Neural cell (in vitro differentiated cells): ENCODE measurements around the gene GLT1D1.

Experiments used
- EP300 ChIP-seq: fragments of 450-650 bp; conservative IDR thresholded peaks from 2 replicates; pipeline ENCODE4 v1.6.1; 2014; ENCODE audit warnings: antibody characterized with exemption, mild to moderate bottlenecking, moderate library complexity; ENCODE audit not compliant: poor library complexity, severe bottlenecking
- RAD21 ChIP-seq: fragments of 450-650 bp; conservative IDR thresholded peaks from 2 replicates; pipeline ENCODE4 v1.6.1; 2014; ENCODE audit warnings: antibody characterized with exemption, mild to moderate bottlenecking, moderate library complexity
- TF ChIP-seq, protein P1 (sequence below): fragments of 450-650 bp; IDR thresholded peaks from 2 replicates; pipeline ENCODE4 v1.5.1; 2014; ENCODE audit warnings: antibody characterized with exemption, mild to moderate bottlenecking, moderate library complexity; ENCODE audit not compliant: poor library complexity, severe bottlenecking
- TF ChIP-seq, protein P2 (sequence below): IDR thresholded peaks from 2 replicates; pipeline ENCODE4 v1.6.1; 2012; ENCODE audit warnings: borderline replicate concordance

DNA sequence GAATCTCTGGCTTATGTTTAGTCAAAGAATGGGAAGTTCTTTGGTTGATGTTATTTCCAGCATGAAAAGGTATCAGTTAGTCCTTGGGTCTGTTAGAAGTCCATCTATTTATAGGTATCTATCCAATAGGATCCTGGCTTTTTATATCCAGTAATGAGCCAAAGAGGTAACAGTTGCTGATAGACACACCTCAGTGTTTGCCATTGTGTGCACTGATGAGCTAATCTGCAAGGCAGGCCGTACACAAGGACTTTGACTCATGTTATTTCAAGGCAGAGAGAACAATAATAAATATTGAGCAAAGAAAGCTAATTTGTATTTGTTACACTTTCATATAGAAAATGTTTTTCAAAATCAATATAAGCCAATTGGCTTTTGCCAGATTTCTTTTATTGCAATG lies 56.4 kb downstream of the GLT1D1 start:
- TF ChIP-seq, protein P1, sequence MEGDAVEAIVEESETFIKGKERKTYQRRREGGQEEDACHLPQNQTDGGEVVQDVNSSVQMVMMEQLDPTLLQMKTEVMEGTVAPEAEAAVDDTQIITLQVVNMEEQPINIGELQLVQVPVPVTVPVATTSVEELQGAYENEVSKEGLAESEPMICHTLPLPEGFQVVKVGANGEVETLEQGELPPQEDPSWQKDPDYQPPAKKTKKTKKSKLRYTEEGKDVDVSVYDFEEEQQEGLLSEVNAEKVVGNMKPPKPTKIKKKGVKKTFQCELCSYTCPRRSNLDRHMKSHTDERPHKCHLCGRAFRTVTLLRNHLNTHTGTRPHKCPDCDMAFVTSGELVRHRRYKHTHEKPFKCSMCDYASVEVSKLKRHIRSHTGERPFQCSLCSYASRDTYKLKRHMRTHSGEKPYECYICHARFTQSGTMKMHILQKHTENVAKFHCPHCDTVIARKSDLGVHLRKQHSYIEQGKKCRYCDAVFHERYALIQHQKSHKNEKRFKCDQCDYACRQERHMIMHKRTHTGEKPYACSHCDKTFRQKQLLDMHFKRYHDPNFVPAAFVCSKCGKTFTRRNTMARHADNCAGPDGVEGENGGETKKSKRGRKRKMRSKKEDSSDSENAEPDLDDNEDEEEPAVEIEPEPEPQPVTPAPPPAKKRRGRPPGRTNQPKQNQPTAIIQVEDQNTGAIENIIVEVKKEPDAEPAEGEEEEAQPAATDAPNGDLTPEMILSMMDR, result no peak
- TF ChIP-seq RAD21, result no peak
- TF ChIP-seq, protein P2, sequence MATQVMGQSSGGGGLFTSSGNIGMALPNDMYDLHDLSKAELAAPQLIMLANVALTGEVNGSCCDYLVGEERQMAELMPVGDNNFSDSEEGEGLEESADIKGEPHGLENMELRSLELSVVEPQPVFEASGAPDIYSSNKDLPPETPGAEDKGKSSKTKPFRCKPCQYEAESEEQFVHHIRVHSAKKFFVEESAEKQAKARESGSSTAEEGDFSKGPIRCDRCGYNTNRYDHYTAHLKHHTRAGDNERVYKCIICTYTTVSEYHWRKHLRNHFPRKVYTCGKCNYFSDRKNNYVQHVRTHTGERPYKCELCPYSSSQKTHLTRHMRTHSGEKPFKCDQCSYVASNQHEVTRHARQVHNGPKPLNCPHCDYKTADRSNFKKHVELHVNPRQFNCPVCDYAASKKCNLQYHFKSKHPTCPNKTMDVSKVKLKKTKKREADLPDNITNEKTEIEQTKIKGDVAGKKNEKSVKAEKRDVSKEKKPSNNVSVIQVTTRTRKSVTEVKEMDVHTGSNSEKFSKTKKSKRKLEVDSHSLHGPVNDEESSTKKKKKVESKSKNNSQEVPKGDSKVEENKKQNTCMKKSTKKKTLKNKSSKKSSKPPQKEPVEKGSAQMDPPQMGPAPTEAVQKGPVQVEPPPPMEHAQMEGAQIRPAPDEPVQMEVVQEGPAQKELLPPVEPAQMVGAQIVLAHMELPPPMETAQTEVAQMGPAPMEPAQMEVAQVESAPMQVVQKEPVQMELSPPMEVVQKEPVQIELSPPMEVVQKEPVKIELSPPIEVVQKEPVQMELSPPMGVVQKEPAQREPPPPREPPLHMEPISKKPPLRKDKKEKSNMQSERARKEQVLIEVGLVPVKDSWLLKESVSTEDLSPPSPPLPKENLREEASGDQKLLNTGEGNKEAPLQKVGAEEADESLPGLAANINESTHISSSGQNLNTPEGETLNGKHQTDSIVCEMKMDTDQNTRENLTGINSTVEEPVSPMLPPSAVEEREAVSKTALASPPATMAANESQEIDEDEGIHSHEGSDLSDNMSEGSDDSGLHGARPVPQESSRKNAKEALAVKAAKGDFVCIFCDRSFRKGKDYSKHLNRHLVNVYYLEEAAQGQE, result no peak
- TF ChIP-seq EP300, result no peak
